ENCODE results near the gene ARHGAP15. TPM values are rescaled to one million over a fixed set of nuclear protein-coding genes. Genes with fewer than 3 reads are reported as not detected.

The ARHGAP15 gene
- total RNA-seq, 1 donor from 2014 or later, result not detected

- no peak for DNase-seq (ENCODE audit: low read depth)
- no peak overlapping the region for H3K4me3 ChIP-seq (ENCODE audit: low read depth, low read length)
- TF ChIP-seq CTCF (conservative IDR thresholded peaks at IDR 0.05; ENCODE audit: low read depth, low read length), result no peak
Observed at GRCh38 chr2:143716522-143716921, 587.3 kb downstream of the ARHGAP15 start.

GRCh38 chr2:143717053-143717452 is 587.8 kb downstream of the ARHGAP15 start:
- no peak for DNase-seq (ENCODE audit: low read depth)
- TF ChIP-seq CTCF (conservative IDR thresholded peaks at IDR 0.05; ENCODE audit: low read depth, low read length), result no peak
- no peak overlapping the region for H3K4me3 ChIP-seq (ENCODE audit: low read depth, low read length)

- no peak for TF ChIP-seq CTCF (conservative IDR thresholded peaks at IDR 0.05; ENCODE audit: low read depth, low read length)
- no peak for DNase-seq (ENCODE audit: low read depth)
- no peak overlapping the region for H3K4me3 ChIP-seq (ENCODE audit: low read depth, low read length)
Observed at GRCh38 chr2:143717536-143718168, 588.4 kb downstream of the ARHGAP15 start.

- TF ChIP-seq CTCF (conservative IDR thresholded peaks at IDR 0.05; ENCODE audit: low read depth, low read length), result no peak
- no peak overlapping the region for H3K4me3 ChIP-seq (ENCODE audit: low read depth, low read length)
- no peak for DNase-seq (ENCODE audit: low read depth)
Observed at GRCh38 chr2:143718745-143719144, 589.5 kb downstream of the ARHGAP15 start.

GRCh38 chr2:143719406-143719805 is 590.2 kb downstream of the ARHGAP15 start:
- TF ChIP-seq CTCF (conservative IDR thresholded peaks at IDR 0.05; ENCODE audit: low read depth, low read length), result no peak
- no peak for DNase-seq (ENCODE audit: low read depth)
- H3K4me3 ChIP-seq (ENCODE audit: low read depth, low read length), result no peak overlapping the region

- no peak for DNase-seq (ENCODE audit: low read depth)
- peak; percentile 17 for TF ChIP-seq CTCF (conservative IDR thresholded peaks at IDR 0.05; ENCODE audit: low read depth, low read length)
- no peak overlapping the region for H3K4me3 ChIP-seq (ENCODE audit: low read depth, low read length)
Observed at GRCh38 chr2:143720095-143720664, 591.0 kb downstream of the ARHGAP15 start.

- TF ChIP-seq CTCF (conservative IDR thresholded peaks at IDR 0.05; ENCODE audit: low read depth, low read length), result no peak
- no peak for DNase-seq (ENCODE audit: low read depth)
- no peak overlapping the region for H3K4me3 ChIP-seq (ENCODE audit: low read depth, low read length)
Observed at GRCh38 chr2:143725400-143725799, 596.2 kb downstream of the ARHGAP15 start.
